HG03558 (cell line): ENCODE measurements around the gene EBF3.

Source experiments
- ATAC-seq: cut with Tn5 transposase; IDR thresholded peaks from one replicate; pipeline ENCODE4 v1.9.1; 2021; ENCODE audit warnings: moderate number of reproducible peaks; ENCODE audit not compliant: unreplicated experiment; ENCODE audit errors: extremely low read depth

The EBF3 gene

GRCh38 chr10:129877773-129878371, 86.2 kb downstream of the EBF3 start:
- ATAC-seq = no peak

- ATAC-seq = no peak
Observed at GRCh38 chr10:129876838-129877237, 87.2 kb downstream of the EBF3 start.

GRCh38 chr10:129875993-129876726, 87.9 kb downstream of the EBF3 start:
- no peak for ATAC-seq

GRCh38 chr10:129873351-129873750, 90.7 kb downstream of the EBF3 start:
- no peak for ATAC-seq

GRCh38 chr10:129871966-129872365, 92.1 kb downstream of the EBF3 start:
- no peak for ATAC-seq

GRCh38 chr10:129870961-129871621, 93.0 kb downstream of the EBF3 start:
- ATAC-seq = no peak

- ATAC-seq = no peak
Observed at GRCh38 chr10:129870474-129870757, 93.7 kb downstream of the EBF3 start.

GRCh38 chr10:129869596-129870473, 94.2 kb downstream of the EBF3 start:
- no peak for ATAC-seq

GRCh38 chr10:129868449-129869035, 95.5 kb downstream of the EBF3 start:
- no peak for ATAC-seq

- no peak for ATAC-seq
Observed at GRCh38 chr10:129867631-129868179, 96.4 kb downstream of the EBF3 start.

GRCh38 chr10:129866894-129867293, 97.2 kb downstream of the EBF3 start:
- ATAC-seq = no peak

- no peak for ATAC-seq
Observed at GRCh38 chr10:129865960-129866359, 98.1 kb downstream of the EBF3 start.

- ATAC-seq = no peak
Observed at GRCh38 chr10:129865413-129865812, 98.7 kb downstream of the EBF3 start.

GRCh38 chr10:129864601-129865126, 99.4 kb downstream of the EBF3 start:
- ATAC-seq = no peak

GRCh38 chr10:129864082-129864481, 100.0 kb downstream of the EBF3 start:
- no peak for ATAC-seq

- ATAC-seq = no peak
Observed at GRCh38 chr10:129863201-129863663, 100.8 kb downstream of the EBF3 start.

- ATAC-seq = no peak
Observed at GRCh38 chr10:129861776-129862531, 102.1 kb downstream of the EBF3 start.

GRCh38 chr10:129860396-129860795, 103.7 kb downstream of the EBF3 start:
- ATAC-seq = no peak

GRCh38 chr10:129859536-129859935, 104.5 kb downstream of the EBF3 start:
- ATAC-seq = no peak
